HG03342 (cell line): ENCODE data around the gene SAMD8.

Source experiments
- ATAC-seq: cut with Tn5 transposase; IDR thresholded peaks from one replicate; pipeline ENCODE4 v1.9.1; 2021; ENCODE audit warnings: mild to moderate bottlenecking, moderate library complexity; ENCODE audit not compliant: unreplicated experiment

Gene SAMD8

GRCh38 chr10:75084834-75085384 lies 26.5 kb upstream of the SAMD8 start:
- ATAC-seq = no peak

GRCh38 chr10:75086278-75086934 lies 25.1 kb upstream of the SAMD8 start:
- no peak for ATAC-seq

DNA sequence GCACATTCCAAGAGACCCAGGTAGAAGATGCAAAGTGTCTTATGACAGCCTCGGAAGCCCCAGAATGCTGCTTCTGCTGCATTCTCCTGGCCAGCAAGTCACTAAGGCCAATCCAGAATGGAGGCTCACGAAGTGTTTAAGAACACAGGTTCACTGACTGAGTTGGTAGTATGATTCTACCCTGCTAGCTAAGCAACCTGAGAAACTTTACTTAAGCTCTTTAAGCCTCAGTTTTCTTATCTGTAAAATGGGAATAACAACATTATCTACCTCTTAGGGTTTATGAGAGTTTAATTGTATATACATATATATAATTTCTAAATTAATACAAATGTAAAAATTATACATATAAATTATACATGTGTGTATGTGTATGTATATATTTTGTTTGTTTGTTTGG lies 22.8 kb upstream of the SAMD8 start:
- no peak for ATAC-seq

- ATAC-seq = no peak
Measured at GRCh38 chr10:75089634-75090033, 21.8 kb upstream of the SAMD8 start.

- ATAC-seq = no peak
Measured at GRCh38 chr10:75091146-75091545, 20.3 kb upstream of the SAMD8 start.

- no peak for ATAC-seq
Measured at GRCh38 chr10:75094465-75094864, 17.0 kb upstream of the SAMD8 start.

DNA sequence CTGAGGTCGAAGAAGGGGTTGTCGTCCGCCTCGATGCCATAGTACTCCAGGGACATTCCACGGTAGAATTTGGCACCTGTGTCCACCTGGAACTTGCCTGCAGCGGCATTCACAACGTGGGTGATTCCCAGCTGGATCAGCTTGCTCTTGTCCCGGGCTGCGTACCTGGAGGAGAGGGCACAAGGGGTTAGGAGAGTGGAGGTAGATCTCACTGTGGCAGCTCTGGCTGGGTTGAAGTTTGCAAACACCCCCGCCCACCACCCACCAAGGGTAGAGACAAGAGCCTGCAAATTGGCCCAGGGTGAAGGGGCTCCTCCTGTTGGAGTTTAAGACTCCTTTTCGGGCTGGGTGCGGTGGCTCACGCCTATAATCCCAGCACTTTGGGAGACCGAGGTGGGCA lies 15.8 kb upstream of the SAMD8 start:
- ATAC-seq = no peak

GRCh38 chr10:75096749-75097148 lies 14.7 kb upstream of the SAMD8 start:
- no peak for ATAC-seq

GRCh38 chr10:75097666-75098285 lies 13.7 kb upstream of the SAMD8 start:
- no peak for ATAC-seq

DNA sequence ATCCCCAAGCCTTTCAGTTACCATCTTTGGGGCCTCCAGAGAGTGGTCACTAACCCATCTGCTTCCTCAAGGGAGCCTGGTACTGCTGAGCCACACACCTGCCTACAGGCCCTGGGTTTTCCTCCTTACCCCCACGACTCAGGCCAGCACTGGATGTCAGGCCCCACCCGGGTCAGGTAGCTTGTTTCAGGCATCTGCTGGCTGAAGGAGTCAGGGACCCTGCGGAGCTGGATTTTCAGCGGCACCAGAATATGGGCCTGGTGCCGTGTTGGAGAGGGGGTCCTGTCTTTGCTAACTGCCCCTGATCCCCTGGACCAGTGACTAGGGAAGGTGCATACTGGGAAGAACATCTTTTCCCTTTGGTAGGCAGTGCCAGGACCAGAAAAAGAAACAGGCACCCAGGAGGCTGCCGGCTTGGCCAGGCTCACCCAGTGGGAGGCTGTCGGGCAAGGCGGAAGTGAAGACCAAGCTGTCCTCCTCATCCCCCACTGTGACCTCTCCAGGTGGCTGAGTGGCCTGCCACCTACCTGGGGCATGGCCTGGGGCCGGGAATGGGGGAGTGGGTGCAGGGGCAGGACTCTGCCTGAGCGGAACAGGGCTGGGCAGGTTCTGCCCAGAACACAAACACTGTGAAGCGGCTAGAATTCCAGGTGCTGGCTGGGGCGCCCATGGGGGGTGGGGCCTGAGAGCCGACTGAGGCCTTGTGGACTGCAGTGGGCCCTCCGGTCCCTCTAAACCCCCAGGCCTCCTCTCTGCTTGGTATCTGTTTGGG lies 12.4 kb upstream of the SAMD8 start:
- no peak for ATAC-seq

DNA sequence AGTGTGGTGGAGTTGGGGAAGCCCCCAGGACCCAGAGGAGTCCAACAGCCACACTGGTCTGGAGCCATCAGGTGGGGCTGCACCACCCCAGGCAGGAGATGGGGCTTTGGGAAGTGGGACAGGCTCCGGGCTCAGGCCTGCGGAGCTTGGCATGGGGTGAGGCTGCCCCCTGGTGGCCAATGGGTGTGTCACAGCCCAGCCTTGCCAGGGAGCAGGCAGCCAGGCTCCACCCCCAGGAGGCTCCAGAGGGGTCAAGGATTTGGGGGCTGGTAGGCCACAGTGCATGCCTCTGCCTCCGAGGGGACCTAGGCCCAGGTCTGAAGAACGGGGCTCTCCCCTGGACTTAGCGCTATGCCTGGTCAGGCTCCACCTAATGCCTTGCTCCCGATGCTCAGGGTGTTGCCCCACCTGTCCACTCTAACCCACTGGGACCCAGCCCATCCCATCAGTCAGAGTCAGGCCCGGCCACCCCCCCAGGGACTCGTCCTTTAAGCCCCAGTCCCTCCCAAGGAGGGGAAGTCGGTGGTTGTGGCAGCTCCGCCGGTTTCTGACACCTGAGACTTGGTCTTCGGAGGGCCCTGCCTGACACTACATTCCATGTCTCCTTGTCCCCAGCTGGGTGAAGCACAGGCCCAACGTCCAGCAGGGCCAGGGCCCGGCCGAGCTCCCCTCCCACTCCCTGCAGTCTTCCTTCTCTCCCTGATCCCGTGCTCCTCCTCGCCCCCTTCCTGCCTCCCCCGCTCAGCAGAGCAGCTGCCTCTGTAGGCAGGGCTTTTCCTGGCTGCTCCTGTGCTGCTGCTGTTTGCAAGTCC lies 11.3 kb upstream of the SAMD8 start:
- peak; percentile 76 for ATAC-seq

DNA sequence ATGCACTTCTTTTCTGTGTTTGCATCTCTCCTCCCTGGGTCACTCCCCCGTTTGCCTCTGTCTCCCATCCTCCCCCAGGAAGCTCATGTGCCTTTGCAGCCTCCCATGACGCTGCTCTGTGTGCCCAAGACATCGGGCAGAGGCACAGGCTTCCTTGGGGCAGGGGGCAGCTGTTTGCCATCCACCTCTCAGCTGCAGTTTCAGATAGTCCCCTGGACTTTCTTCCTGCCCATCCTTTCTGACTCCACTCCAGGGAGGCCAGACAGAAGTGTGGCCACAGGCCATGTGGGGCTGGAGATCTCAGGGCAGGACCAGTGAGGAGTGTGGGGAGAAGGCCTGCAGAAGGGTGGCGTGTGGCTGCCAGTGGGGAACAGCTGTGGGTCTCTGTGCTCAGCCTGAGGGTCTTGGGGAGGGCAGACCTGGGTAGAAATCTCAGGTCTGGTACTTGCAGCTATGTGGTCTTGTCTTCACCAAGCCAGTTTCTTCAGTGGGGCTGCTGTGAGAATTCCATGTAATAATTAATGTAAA lies 10.6 kb upstream of the SAMD8 start:
- no peak for ATAC-seq

GRCh38 chr10:75101416-75102251 lies 9.8 kb upstream of the SAMD8 start:
- no peak for ATAC-seq

DNA sequence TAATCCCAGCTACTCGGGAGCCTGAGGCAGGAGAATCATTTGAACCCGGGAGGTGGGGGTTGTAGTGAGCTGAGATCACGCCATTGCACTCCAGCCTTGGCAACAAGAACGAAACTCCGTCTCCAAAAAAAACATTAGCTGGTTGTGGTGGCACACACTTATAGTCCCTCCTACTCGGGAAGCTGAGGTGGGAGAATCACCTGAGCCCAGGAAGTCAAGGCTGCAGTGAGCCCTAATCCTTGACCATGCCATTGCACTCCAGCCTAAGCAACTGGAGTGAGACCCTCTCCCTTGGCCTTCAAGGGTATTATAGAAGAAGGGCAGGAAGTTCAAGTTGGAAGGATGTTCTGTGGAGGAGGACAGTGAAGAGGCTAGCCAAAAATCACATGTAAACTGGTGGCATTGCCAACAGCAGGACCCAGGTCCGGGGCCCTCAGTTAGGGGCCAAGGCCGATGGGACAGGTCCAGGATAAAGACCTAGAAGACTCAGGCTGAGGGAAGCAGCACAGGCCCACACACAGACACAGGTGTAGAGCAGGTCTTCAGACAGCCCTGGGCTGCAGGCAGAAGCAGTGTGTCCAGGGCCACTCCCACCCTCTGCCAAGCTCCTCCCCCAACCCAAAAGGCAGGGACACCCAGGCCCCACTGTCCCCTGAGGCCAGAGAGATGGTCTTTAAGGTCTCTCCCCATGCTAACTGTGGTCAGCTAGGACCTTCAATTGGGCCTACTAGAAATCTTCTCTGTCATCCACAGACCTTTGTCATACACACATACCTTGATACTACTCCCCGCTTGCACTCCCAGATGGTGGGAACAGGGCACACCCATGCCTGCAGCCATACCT lies 8.4 kb upstream of the SAMD8 start:
- no peak for ATAC-seq

DNA sequence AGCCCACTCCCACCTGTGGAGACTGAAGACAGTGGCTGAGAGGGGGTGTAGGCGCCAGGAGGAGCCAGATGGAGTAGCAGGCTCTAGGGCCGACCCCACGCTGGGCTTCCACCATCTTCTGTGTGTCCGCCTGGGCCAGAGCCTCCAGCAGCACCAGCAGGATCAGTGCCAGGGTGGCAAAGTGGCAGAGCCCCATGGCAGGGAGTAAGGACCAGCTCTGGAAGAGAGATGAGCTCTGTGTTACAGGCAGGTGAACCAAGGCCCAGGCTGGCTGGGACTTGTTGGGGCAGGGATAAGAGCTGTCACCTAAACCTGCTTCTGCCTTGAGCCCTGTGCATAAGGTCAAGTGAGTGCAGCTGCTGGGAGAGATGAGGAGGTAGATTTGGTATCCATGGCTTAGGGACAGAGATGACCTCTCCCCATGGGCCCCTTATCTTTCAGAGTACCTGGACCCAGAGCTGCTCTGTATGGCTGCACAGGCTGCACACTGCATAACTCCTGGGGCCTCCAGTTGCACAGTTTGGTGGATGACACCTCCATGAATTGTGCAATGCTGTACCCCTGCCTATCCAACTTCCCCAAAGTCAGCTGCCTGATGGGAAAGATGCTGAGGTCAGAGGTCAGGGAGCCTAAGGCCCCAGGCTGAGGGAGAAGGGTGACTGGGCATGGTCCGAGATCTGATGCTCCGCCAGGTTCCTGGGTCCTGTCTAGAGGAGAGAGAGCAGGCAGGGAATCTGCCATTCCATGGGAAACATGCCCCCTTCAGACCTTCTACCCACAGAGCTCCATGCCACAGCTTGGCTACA lies 7.4 kb upstream of the SAMD8 start:
- no peak for ATAC-seq

DNA sequence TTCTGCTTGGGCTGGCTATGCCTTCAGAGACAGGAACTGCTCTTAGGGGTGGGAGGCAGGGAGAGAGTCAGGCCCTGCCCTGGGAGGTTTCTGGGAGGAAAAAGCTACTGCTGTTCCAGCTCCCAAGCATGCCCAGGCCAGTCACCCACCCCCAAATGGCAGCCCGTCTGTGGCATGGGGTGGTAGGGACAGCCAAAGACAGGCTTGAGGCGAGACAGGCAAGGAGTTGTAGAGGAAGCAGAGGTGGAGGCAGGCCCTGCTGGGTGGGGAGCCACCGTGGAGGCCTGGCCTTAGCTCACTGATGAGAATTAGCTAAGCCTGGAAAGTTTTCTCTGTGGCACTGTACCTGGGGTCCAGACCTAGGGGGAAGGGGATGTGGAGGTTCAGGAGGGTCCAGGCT lies 6.6 kb upstream of the SAMD8 start:
- no peak for ATAC-seq

GRCh38 chr10:75105576-75106197 lies 5.8 kb upstream of the SAMD8 start:
- ATAC-seq = no peak

- ATAC-seq = no peak
Measured at GRCh38 chr10:75106242-75106641, 5.2 kb upstream of the SAMD8 start.
